ENCODE data around the gene SPOCK3. TPM values are rescaled to one million over a fixed set of nuclear protein-coding genes. Genes with fewer than 3 reads are reported as not detected.
"Not testable (repeated sequence)": the region's sequence is repeated elsewhere in the genome, so short reads cannot be mapped to it uniquely, and the experiment has no call there.

The SPOCK3 gene
- total RNA-seq, 1 donor from 2014 or later, result not detected

DNA sequence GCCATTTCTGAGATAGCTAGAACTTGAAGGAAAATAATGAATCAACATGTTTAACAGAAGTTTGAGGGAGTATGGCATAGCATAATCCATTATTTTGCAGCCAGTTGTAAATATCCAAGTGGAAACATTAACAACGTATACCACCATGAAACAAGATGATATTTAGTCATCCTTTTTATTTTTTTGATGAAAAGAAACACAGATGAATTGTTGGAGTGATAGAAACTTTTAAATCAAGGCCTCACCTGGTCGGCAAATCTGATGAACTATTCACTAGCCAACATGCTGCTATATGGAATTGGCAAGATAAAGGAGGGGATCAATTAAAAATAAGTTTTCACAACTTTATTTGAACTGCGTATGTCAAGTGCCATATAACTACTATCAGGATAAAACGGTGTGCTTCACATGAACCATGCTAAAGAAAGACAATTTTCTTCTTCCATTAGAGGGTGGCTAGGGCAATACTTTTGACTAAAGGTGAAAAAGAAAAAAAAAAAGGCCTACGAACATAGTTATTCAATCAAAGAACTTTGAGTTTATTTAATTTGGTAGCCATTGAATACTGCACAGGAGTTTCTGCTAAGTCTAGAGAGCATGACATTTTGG, 510.7 kb downstream of the SPOCK3 start:
- Histone ChIP-seq H3K36me3 (no peaks in the 10 kb centered on the region), H3K4me3 (no peak overlapping the region), H3K4me1 (no peaks in the 10 kb centered on the region), H3K9me3 (no peaks in the 10 kb centered on the region), H3K27me3 (no peaks in the 10 kb centered on the region), H3K27ac (no peak overlapping the region)
- intact Hi-C loops (cut with DNase I), result no loop called here
- no peak for TF ChIP-seq CTCF (IDR thresholded peaks at IDR 0.05)
- DNase-seq (ENCODE audit: low spot score in 2 of 2), result no peak

GRCh38 chr4:166715748-166716713, 518.3 kb downstream of the SPOCK3 start:
- H3K27me3 ChIP-seq; H3K4me1 ChIP-seq; H3K4me3 ChIP-seq; DNase-seq (ENCODE audit: low spot score in 2 of 2); intact Hi-C loops (cut with DNase I); H3K36me3 ChIP-seq; H3K27ac ChIP-seq; H3K9me3 ChIP-seq: not testable (repeated sequence)

DNA sequence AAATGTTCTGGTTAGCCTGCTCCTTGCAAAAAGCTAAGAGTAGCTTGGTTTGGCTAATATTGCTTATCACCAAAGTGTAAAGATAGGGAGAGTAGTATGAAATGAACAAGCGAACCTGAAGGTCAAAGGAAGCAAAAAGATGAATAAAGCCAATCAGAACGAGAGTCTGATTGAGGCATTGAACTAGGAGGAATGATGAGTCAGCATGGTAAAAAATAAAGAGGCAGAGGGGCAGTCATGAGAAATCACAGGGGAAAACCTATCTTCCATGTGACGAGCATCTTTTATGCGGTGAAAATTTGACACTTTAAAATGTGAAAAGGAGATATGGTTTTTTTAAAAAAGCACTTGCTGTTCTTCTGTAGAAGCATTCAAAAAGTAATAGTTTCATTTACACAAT, 533.7 kb downstream of the SPOCK3 start:
- H3K4me1 ChIP-seq, result no peaks in the 10 kb centered on the region
- intact Hi-C loops (cut with DNase I), result no loop called here
- no peaks in the 10 kb centered on the region for H3K9me3 ChIP-seq
- DNase-seq (ENCODE audit: low spot score in 2 of 2), result no peak
- H3K27ac ChIP-seq, result no peak overlapping the region
- no peaks in the 10 kb centered on the region for H3K27me3 ChIP-seq
- no peak overlapping the region for H3K4me3 ChIP-seq
- no peaks in the 10 kb centered on the region for H3K36me3 ChIP-seq
- no peak for TF ChIP-seq CTCF (IDR thresholded peaks at IDR 0.05)

DNA sequence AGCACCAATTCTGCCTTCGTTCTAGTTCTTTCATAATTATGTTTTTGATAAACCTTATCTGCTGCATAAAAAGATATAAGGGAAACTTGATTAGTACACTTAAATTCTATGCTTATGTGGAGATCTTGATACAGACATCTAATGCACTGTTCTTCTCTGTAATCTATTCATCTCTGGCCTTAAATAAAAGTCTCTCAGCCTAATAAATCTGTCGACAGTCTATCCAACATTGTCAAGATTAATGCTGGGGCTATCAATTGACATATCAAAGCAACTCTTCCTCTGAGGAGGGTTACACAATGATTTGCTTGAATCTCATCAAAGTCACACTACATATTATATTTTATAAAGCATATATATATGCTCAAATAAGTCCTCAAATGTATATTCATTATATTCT, 545.5 kb downstream of the SPOCK3 start:
- no peaks in the 10 kb centered on the region for H3K27me3 ChIP-seq
- intact Hi-C loops (cut with DNase I), result no loop called here
- no peak for DNase-seq (ENCODE audit: low spot score in 2 of 2)
- no peaks in the 10 kb centered on the region for H3K4me1 ChIP-seq
- no peak overlapping the region for H3K27ac ChIP-seq
- no peaks in the 10 kb centered on the region for H3K36me3 ChIP-seq
- H3K9me3 ChIP-seq, result no peaks in the 10 kb centered on the region
- TF ChIP-seq CTCF (IDR thresholded peaks at IDR 0.05), result no peak
- no peak overlapping the region for H3K4me3 ChIP-seq

- DNase-seq (ENCODE audit: low spot score in 2 of 2), result no peak
- Histone ChIP-seq H3K27ac (no peak overlapping the region), H3K36me3 (no peaks in the 10 kb centered on the region), H3K4me1 (no peaks in the 10 kb centered on the region), H3K27me3 (no peaks in the 10 kb centered on the region), H3K9me3 (no peaks in the 10 kb centered on the region), H3K4me3 (no peak overlapping the region)
- intact Hi-C loops (cut with DNase I), result no loop called here
- TF ChIP-seq CTCF (IDR thresholded peaks at IDR 0.05), result no peak
Measured at GRCh38 chr4:166687828-166688227, 546.5 kb downstream of the SPOCK3 start.

All from ascending aorta (tissue), 2 donors.